Urothelium cell line (cell line): ENCODE measurements around the gene RARG.
A peak's percentile ranks its signal among the peaks of the same experiment; 100 is the strongest.
"Not testable (repeated sequence)": the region's sequence is repeated elsewhere in the genome, so short reads cannot be mapped to it uniquely, and the experiment has no call there.

Experiments
- DNase-seq: peaks from one replicate; pipeline ENCODE4 v3.0.0; 2011; ENCODE audit warnings: low spot score, mixed read lengths
- FAIRE-seq: peaks from 2 replicates; lab custom pipeline; 2011; peaks lifted over from hg19 to GRCh38; lab: Jason Lieb, UNC

The RARG gene

GRCh38 chr12:53173085-53173715 is 58.8 kb downstream of the RARG start:
- DNase-seq (no peak), FAIRE-seq (no peak)

GRCh38 chr12:53172352-53172751 is 59.7 kb downstream of the RARG start:
- no peak for DNase-seq

GRCh38 chr12:53171725-53172329 is 60.2 kb downstream of the RARG start:
- DNase-seq (peak; percentile 57), FAIRE-seq (no peak)

More at GRCh38 chr12:53172352-53172751, 59.7 kb downstream of the RARG start:
- no peak for FAIRE-seq

GRCh38 chr12:53170876-53171724 is 60.9 kb downstream of the RARG start:
- DNase-seq (no peak), FAIRE-seq (no peak)

- no peak for FAIRE-seq
- no peak for DNase-seq
These were observed 61.8 kb downstream of the RARG start for GRCh38 chr12:53170215-53170614.

GRCh38 chr12:53169644-53170043 is 62.4 kb downstream of the RARG start:
- FAIRE-seq (no peak), DNase-seq (no peak)

- DNase-seq (no peak), FAIRE-seq (no peak)
These were observed 65.2 kb downstream of the RARG start for GRCh38 chr12:53166837-53167236.

- DNase-seq, FAIRE-seq: not testable (repeated sequence)
These were observed 69.0 kb downstream of the RARG start for GRCh38 chr12:53163008-53163407.

- no peak for FAIRE-seq
These were observed 70.7 kb downstream of the RARG start for GRCh38 chr12:53161119-53161911.

GRCh38 chr12:53160673-53161072 is 71.3 kb downstream of the RARG start:
- FAIRE-seq = no peak
- DNase-seq = no peak

More at GRCh38 chr12:53161119-53161911, 70.7 kb downstream of the RARG start:
- no peak for DNase-seq
